Measurements from ENCODE around the gene F2RL3.

DNA sequence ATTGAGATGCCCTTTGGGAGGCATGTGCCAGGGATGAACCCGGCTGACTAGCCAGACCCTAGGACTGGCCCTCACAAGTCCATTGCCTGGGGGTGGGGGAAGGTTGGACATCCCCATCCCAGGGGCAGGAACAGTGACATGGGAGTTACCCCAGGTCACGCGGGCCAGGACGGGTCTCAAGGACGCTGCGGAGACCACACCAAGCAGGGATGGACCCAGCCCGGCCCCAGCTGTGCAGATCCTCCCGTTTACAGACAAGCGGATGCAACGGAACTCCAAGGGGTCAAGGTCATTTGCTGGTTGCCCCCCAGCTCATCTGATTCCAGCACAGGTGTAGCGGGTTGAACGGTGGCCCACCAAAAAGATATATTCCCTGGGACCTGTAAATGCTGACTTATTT, 20.0 kb downstream of the F2RL3 start:
- TF ChIP-seq ZBTB1 (CRISPR knock-in tag; IDR thresholded peaks at IDR 0.05; ENCODE audit: borderline replicate concordance, low read depth) (no peak), RBFOX2 (IDR thresholded peaks at IDR 0.05; ENCODE audit: low read depth, low read length) (no peak)
